HL-60/S4 (cell line): ENCODE data around the gene WNT4.

Experiments used
- in situ Hi-C: fragments of 300-500 bp; cut with MboI; formaldehyde crosslinking; loops from 2 replicates; pipeline ENCODE4 v1.14.3; 2022; ENCODE audit warnings: low sequenced_read_pairs

Gene WNT4

GRCh38 chr1:22164841-22165808 lies 22.2 kb upstream of the WNT4 start:
- in situ Hi-C loops = no loop called here

- in situ Hi-C loops = no loop called here
Observed at GRCh38 chr1:22163564-22163963, 20.7 kb upstream of the WNT4 start.

- in situ Hi-C loops = no loop called here
Observed at GRCh38 chr1:22163137-22163536, 20.2 kb upstream of the WNT4 start.

- in situ Hi-C loops = no loop called here
Observed at GRCh38 chr1:22159891-22160290, 17.0 kb upstream of the WNT4 start.

GRCh38 chr1:22158654-22159053 lies 15.8 kb upstream of the WNT4 start:
- in situ Hi-C loops = no loop called here

- in situ Hi-C loops = no loop called here
Observed at GRCh38 chr1:22157359-22157966, 14.6 kb upstream of the WNT4 start.

GRCh38 chr1:22155517-22155916 lies 12.6 kb upstream of the WNT4 start:
- in situ Hi-C loops = no loop called here

GRCh38 chr1:22154626-22155025 lies 11.7 kb upstream of the WNT4 start:
- in situ Hi-C loops = no loop called here

- in situ Hi-C loops = no loop called here
Observed at GRCh38 chr1:22153660-22154437, 11.0 kb upstream of the WNT4 start.

- in situ Hi-C loops = no loop called here
Observed at GRCh38 chr1:22150923-22151322, 8.0 kb upstream of the WNT4 start.

GRCh38 chr1:22142315-22143064 lies 407 bp downstream of the WNT4 start:
- in situ Hi-C loops = loop anchor here (25.0 kb wide), 1 partner anchor 270 kb away; no protein-coding TSS in a partner anchor

GRCh38 chr1:22141554-22142314 lies 1.2 kb downstream of the WNT4 start:
- in situ Hi-C loops = loop anchor here (25.0 kb wide), 1 partner anchor 271 kb away; no protein-coding TSS in a partner anchor

GRCh38 chr1:22140694-22141093 lies 2.2 kb downstream of the WNT4 start:
- in situ Hi-C loops = loop anchor here (25.0 kb wide), 1 partner anchor 272 kb away; no protein-coding TSS in a partner anchor

- in situ Hi-C loops = loop anchor here (25.0 kb wide), 1 partner anchor 272 kb away; no protein-coding TSS in a partner anchor
Observed at GRCh38 chr1:22139817-22140216, 3.1 kb downstream of the WNT4 start.

GRCh38 chr1:22139066-22139594 lies 3.8 kb downstream of the WNT4 start:
- in situ Hi-C loops = loop anchor here (25.0 kb wide), 1 partner anchor 273 kb away; no protein-coding TSS in a partner anchor

GRCh38 chr1:22137004-22137720 lies 5.7 kb downstream of the WNT4 start:
- in situ Hi-C loops = loop anchor here (25.0 kb wide), 1 partner anchor 275 kb away; no protein-coding TSS in a partner anchor

- in situ Hi-C loops = loop anchor here (25.0 kb wide), 1 partner anchor 278 kb away; no protein-coding TSS in a partner anchor
Observed at GRCh38 chr1:22133931-22134324, 9.0 kb downstream of the WNT4 start.

- in situ Hi-C loops = loop anchor here (25.0 kb wide), 1 partner anchor 279 kb away; no protein-coding TSS in a partner anchor
Observed at GRCh38 chr1:22133247-22133930, 9.5 kb downstream of the WNT4 start.
